Cardiac fibroblast (primary cell): ENCODE data around the gene IER5L.

ENCODE experiments used
- DNase-seq, 2 donors: peaks; one replicate each; pipeline versions ENCODE4 v3.0.0 to v3.0.0-alpha.2; 2010; ENCODE audit warnings: low read depth in 2 of 2
- H3K4me3 ChIP-seq, 2 donors: replicated peaks in 1 of 2; 1 replicate in 1 of 2; 2 replicates in 1 of 2; pipeline ENCODE4 v1.5.1; 2011; ENCODE audit warnings: low read depth in 2 of 2, low read length in 2 of 2, mild to moderate bottlenecking in 2 of 2, moderate library complexity in 1 of 2
- CTCF ChIP-seq: IDR thresholded peaks from one replicate; pipeline ENCODE4 v1.5.1; 2011; ENCODE audit warnings: low read depth, mild to moderate bottlenecking, low read length, inconsistent platforms

The IER5L gene

GRCh38 chr9:129222819-129223218, 44.8 kb upstream of the IER5L start:
- H3K4me3 ChIP-seq, result no peak overlapping the region
- TF ChIP-seq CTCF, result no peak
- no peak for DNase-seq

- DNase-seq, result no peak
- no peak for TF ChIP-seq CTCF
Measured at GRCh38 chr9:129221979-129222635, 44.0 kb upstream of the IER5L start.

GRCh38 chr9:129221233-129221632, 43.2 kb upstream of the IER5L start:
- TF ChIP-seq CTCF, result no peak
- no peak for DNase-seq
- no peak overlapping the region for H3K4me3 ChIP-seq

More at GRCh38 chr9:129221979-129222635, 44.0 kb upstream of the IER5L start:
- no peak overlapping the region for H3K4me3 ChIP-seq

- no peak for DNase-seq
- H3K4me3 ChIP-seq, result no peak overlapping the region
- TF ChIP-seq CTCF, result no peak
Measured at GRCh38 chr9:129220771-129221170, 42.7 kb upstream of the IER5L start.

- DNase-seq, result no peak
Measured at GRCh38 chr9:129218918-129219317, 40.9 kb upstream of the IER5L start.

GRCh38 chr9:129218272-129218625, 40.2 kb upstream of the IER5L start:
- DNase-seq, result no peak
- TF ChIP-seq CTCF, result no peak
- H3K4me3 ChIP-seq, result no peak overlapping the region

More at GRCh38 chr9:129218918-129219317, 40.9 kb upstream of the IER5L start:
- no peak overlapping the region for H3K4me3 ChIP-seq
- no peak for TF ChIP-seq CTCF

GRCh38 chr9:129213551-129213950, 35.5 kb upstream of the IER5L start:
- no peak for DNase-seq
- no peak overlapping the region for H3K4me3 ChIP-seq
- no peak for TF ChIP-seq CTCF
